ENCODE measurements around the gene KCNJ10.

The KCNJ10 gene

GRCh38 chr1:159961636-159962035, 108.3 kb downstream of the KCNJ10 start:
- Mint-ChIP-seq H3K9me3 (no peaks in the 10 kb centered on the region), H3K27me3 (peaks cover 38% of the 10 kb centered on the region), H3K27ac (ENCODE audit: low read depth) (no peak overlapping the region), H3K36me3 (ENCODE audit: insufficient read depth) (no peaks in the 10 kb centered on the region), H3K4me3 (no peak overlapping the region), H3K4me1 (no peaks in the 10 kb centered on the region)
- no peak for DNase-seq (ENCODE audit: low spot score in 2 of 2)
- no peak for ATAC-seq (replicated peaks; ENCODE audit: extremely low read depth, poor library complexity, severe bottlenecking)

- no peak overlapping the region for H3K4me3 Mint-ChIP-seq
- H3K9me3 Mint-ChIP-seq = no peaks in the 10 kb centered on the region
- H3K36me3 Mint-ChIP-seq (ENCODE audit: insufficient read depth) = no peaks in the 10 kb centered on the region
- DNase-seq (ENCODE audit: low spot score in 2 of 2) (no peak), ATAC-seq (replicated peaks; ENCODE audit: extremely low read depth, poor library complexity, severe bottlenecking) (no peak)
- no peak overlapping the region for H3K27ac Mint-ChIP-seq (ENCODE audit: low read depth)
- H3K27me3 Mint-ChIP-seq = peaks cover 30% of the 10 kb centered on the region
- H3K4me1 Mint-ChIP-seq = no peaks in the 10 kb centered on the region
Measured at GRCh38 chr1:159960721-159961381, 109.1 kb downstream of the KCNJ10 start.

- Mint-ChIP-seq H3K27ac (ENCODE audit: low read depth) (no peak overlapping the region), H3K9me3 (no peaks in the 10 kb centered on the region)
- DNase-seq (ENCODE audit: low spot score in 2 of 2) = no peak
Measured at GRCh38 chr1:159959451-159959850, 110.5 kb downstream of the KCNJ10 start.

GRCh38 chr1:159958719-159959380, 111.1 kb downstream of the KCNJ10 start:
- no peaks in the 10 kb centered on the region for H3K4me1 Mint-ChIP-seq
- DNase-seq (ENCODE audit: low spot score in 2 of 2) = no peak
- no peaks in the 10 kb centered on the region for H3K36me3 Mint-ChIP-seq (ENCODE audit: insufficient read depth)
- H3K27ac Mint-ChIP-seq (ENCODE audit: low read depth) = no peak overlapping the region
- no peak overlapping the region for H3K4me3 Mint-ChIP-seq
- H3K9me3 Mint-ChIP-seq = no peaks in the 10 kb centered on the region
- ATAC-seq (replicated peaks; ENCODE audit: extremely low read depth, poor library complexity, severe bottlenecking) = no peak
- H3K27me3 Mint-ChIP-seq = peaks cover 28% of the 10 kb centered on the region

More at GRCh38 chr1:159959451-159959850, 110.5 kb downstream of the KCNJ10 start:
- ATAC-seq (replicated peaks; ENCODE audit: extremely low read depth, poor library complexity, severe bottlenecking) = no peak
- Mint-ChIP-seq H3K36me3 (ENCODE audit: insufficient read depth) (no peaks in the 10 kb centered on the region), H3K4me3 (no peak overlapping the region), H3K4me1 (no peaks in the 10 kb centered on the region), H3K27me3 (peaks cover 22% of the 10 kb centered on the region)

- Mint-ChIP-seq H3K36me3 (ENCODE audit: insufficient read depth) (no peaks in the 10 kb centered on the region), H3K27ac (ENCODE audit: low read depth) (no peak overlapping the region), H3K27me3 (peaks cover 38% of the 10 kb centered on the region), H3K4me1 (no peaks in the 10 kb centered on the region), H3K9me3 (no peaks in the 10 kb centered on the region), H3K4me3 (no peak overlapping the region)
- ATAC-seq (replicated peaks; ENCODE audit: extremely low read depth, poor library complexity, severe bottlenecking) (no peak), DNase-seq (ENCODE audit: low spot score in 2 of 2) (no peak)
Measured at GRCh38 chr1:159957824-159958268, 112.1 kb downstream of the KCNJ10 start.

GRCh38 chr1:159955456-159955855, 114.5 kb downstream of the KCNJ10 start:
- Mint-ChIP-seq H3K27ac (ENCODE audit: low read depth) (no peak overlapping the region), H3K27me3 (peaks cover 44% of the 10 kb centered on the region), H3K4me3 (no peak overlapping the region), H3K4me1 (no peaks in the 10 kb centered on the region), H3K36me3 (ENCODE audit: insufficient read depth) (no peaks in the 10 kb centered on the region), H3K9me3 (no peaks in the 10 kb centered on the region)
- no peak for DNase-seq (ENCODE audit: low spot score in 2 of 2)
- ATAC-seq (replicated peaks; ENCODE audit: extremely low read depth, poor library complexity, severe bottlenecking) = no peak

GRCh38 chr1:159953536-159954515, 116.1 kb downstream of the KCNJ10 start, which contains the start of gene SLAMF9:
TSS of gene SLAMF9 (minus strand) at chr1:159954237. CDS start at chr1:159954137, 100 bp downstream.
- Mint-ChIP-seq H3K36me3 (ENCODE audit: insufficient read depth) (no peaks in the 10 kb centered on the region), H3K9me3 (no peaks in the 10 kb centered on the region), H3K4me1 (no peaks in the 10 kb centered on the region), H3K4me3 (no peak within 1 kb of the TSS), H3K27ac (ENCODE audit: low read depth) (no peak within 1 kb of the TSS), H3K27me3 (peaks cover 49% of the 10 kb centered on the region)
- ATAC-seq (replicated peaks; ENCODE audit: extremely low read depth, poor library complexity, severe bottlenecking) (no peak), DNase-seq (ENCODE audit: low spot score in 2 of 2) (no peak)

GRCh38 chr1:159952932-159953331, 117.0 kb downstream of the KCNJ10 start:
- H3K36me3 Mint-ChIP-seq (ENCODE audit: insufficient read depth) = no peaks in the 10 kb centered on the region
- peaks cover 49% of the 10 kb centered on the region for H3K27me3 Mint-ChIP-seq
- H3K27ac Mint-ChIP-seq (ENCODE audit: low read depth) = no peak overlapping the region
- DNase-seq (ENCODE audit: low spot score in 2 of 2) (no peak), ATAC-seq (replicated peaks; ENCODE audit: extremely low read depth, poor library complexity, severe bottlenecking) (no peak)
- no peaks in the 10 kb centered on the region for H3K4me1 Mint-ChIP-seq
- H3K4me3 Mint-ChIP-seq = no peak overlapping the region
- H3K9me3 Mint-ChIP-seq = no peaks in the 10 kb centered on the region

GRCh38 chr1:159951551-159951950, 118.4 kb downstream of the KCNJ10 start:
- DNase-seq (ENCODE audit: low spot score in 2 of 2) (no peak), ATAC-seq (replicated peaks; ENCODE audit: extremely low read depth, poor library complexity, severe bottlenecking) (no peak)
- Mint-ChIP-seq H3K4me1 (no peaks in the 10 kb centered on the region), H3K36me3 (ENCODE audit: insufficient read depth) (no peaks in the 10 kb centered on the region), H3K27ac (ENCODE audit: low read depth) (no peak overlapping the region), H3K27me3 (peaks cover 49% of the 10 kb centered on the region), H3K9me3 (no peaks in the 10 kb centered on the region), H3K4me3 (no peak overlapping the region)

GRCh38 chr1:159951016-159951415, 118.9 kb downstream of the KCNJ10 start:
- H3K4me1 Mint-ChIP-seq = no peaks in the 10 kb centered on the region
- no peak overlapping the region for H3K4me3 Mint-ChIP-seq
- no peaks in the 10 kb centered on the region for H3K36me3 Mint-ChIP-seq (ENCODE audit: insufficient read depth)
- H3K27ac Mint-ChIP-seq (ENCODE audit: low read depth) = no peak overlapping the region
- H3K27me3 Mint-ChIP-seq = peaks cover 49% of the 10 kb centered on the region
- no peaks in the 10 kb centered on the region for H3K9me3 Mint-ChIP-seq
- DNase-seq (ENCODE audit: low spot score in 2 of 2) (no peak), ATAC-seq (replicated peaks; ENCODE audit: extremely low read depth, poor library complexity, severe bottlenecking) (no peak)

GRCh38 chr1:159949981-159950381, 120.0 kb downstream of the KCNJ10 start:
- no peaks in the 10 kb centered on the region for H3K36me3 Mint-ChIP-seq (ENCODE audit: insufficient read depth)
- ATAC-seq (replicated peaks; ENCODE audit: extremely low read depth, poor library complexity, severe bottlenecking) (no peak), DNase-seq (ENCODE audit: low spot score in 2 of 2) (no peak)
- no peaks in the 10 kb centered on the region for H3K9me3 Mint-ChIP-seq
- H3K4me3 Mint-ChIP-seq = no peak overlapping the region
- H3K4me1 Mint-ChIP-seq = peaks cover 7% of the 10 kb centered on the region
- peaks cover 57% of the 10 kb centered on the region for H3K27me3 Mint-ChIP-seq
- H3K27ac Mint-ChIP-seq (ENCODE audit: low read depth) = no peak overlapping the region

GRCh38 chr1:159949123-159949522, 120.8 kb downstream of the KCNJ10 start:
- H3K4me3 Mint-ChIP-seq = no peak overlapping the region
- no peaks in the 10 kb centered on the region for H3K36me3 Mint-ChIP-seq (ENCODE audit: insufficient read depth)
- DNase-seq (ENCODE audit: low spot score in 2 of 2) (no peak), ATAC-seq (replicated peaks; ENCODE audit: extremely low read depth, poor library complexity, severe bottlenecking) (no peak)
- H3K27me3 Mint-ChIP-seq = peaks cover 58% of the 10 kb centered on the region
- H3K4me1 Mint-ChIP-seq = peaks cover 11% of the 10 kb centered on the region
- no peak overlapping the region for H3K27ac Mint-ChIP-seq (ENCODE audit: low read depth)
- no peaks in the 10 kb centered on the region for H3K9me3 Mint-ChIP-seq

All from central memory CD8-positive, alpha-beta T cell (primary cell).